Neural cell (in vitro differentiated cells): ENCODE data around the gene CYTH3.

Experiments used
- TAF1 ChIP-seq: IDR thresholded peaks from 2 replicates; pipeline ENCODE4 v1.6.1; 2012; ENCODE audit warnings: low read depth
- TF ChIP-seq, protein P1 (sequence below): fragments of 450-650 bp; IDR thresholded peaks from 2 replicates; pipeline ENCODE4 v1.5.1; 2014; ENCODE audit warnings: antibody characterized with exemption, mild to moderate bottlenecking, moderate library complexity; ENCODE audit not compliant: poor library complexity, severe bottlenecking

DNA sequence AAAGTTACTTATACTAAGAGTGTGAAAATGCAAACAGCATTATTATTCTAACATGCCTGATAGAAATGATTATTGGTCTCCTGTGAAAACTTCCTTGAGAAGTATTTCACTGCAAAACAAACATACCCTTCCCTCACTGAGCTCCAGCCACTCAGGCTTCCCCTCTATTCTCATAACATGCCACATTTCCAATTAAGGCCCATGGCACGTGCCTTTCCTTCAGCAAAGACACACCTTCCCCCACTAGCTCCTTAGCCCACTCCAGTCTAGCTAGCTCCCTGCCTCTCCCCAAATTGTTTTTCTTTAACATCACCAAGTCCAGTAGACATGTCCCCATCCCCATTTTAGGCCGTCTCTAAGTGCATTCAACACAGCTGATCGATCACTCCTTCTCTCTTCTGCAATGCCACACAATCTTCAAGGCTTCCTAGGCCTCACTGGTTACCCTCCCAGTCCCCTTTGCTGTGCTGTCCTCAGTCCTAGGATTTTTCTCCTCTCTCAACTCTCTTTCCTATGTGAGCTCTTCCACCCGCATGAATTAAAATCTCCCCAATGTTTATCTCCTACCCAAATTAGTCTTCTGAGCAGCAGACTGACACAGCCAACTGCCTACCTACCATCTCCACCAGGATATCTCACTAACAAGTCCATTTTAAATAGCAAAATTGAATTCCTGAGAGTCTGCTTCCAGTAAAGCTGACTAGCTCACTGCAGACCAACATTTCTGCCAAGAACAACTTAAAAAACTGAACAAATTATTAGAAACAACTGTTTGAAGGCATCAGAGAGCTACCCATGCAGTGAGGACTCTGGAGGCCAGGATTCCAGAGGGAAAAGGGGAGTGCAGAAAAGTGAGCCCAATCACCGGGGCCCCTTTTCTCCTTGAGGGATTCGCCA is 11.9 kb downstream of the CYTH3 start:
- TF ChIP-seq, protein P1, sequence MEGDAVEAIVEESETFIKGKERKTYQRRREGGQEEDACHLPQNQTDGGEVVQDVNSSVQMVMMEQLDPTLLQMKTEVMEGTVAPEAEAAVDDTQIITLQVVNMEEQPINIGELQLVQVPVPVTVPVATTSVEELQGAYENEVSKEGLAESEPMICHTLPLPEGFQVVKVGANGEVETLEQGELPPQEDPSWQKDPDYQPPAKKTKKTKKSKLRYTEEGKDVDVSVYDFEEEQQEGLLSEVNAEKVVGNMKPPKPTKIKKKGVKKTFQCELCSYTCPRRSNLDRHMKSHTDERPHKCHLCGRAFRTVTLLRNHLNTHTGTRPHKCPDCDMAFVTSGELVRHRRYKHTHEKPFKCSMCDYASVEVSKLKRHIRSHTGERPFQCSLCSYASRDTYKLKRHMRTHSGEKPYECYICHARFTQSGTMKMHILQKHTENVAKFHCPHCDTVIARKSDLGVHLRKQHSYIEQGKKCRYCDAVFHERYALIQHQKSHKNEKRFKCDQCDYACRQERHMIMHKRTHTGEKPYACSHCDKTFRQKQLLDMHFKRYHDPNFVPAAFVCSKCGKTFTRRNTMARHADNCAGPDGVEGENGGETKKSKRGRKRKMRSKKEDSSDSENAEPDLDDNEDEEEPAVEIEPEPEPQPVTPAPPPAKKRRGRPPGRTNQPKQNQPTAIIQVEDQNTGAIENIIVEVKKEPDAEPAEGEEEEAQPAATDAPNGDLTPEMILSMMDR, result no peak
- no peak for TF ChIP-seq TAF1
